Colon (tissue), 2 donors: ENCODE data around the gene NINL.
"Not testable (repeated sequence)": the region's sequence is repeated elsewhere in the genome, so short reads cannot be mapped to it uniquely, and the experiment has no call there.

Source experiments
- FAIRE-seq: peaks from 2 replicates; lab custom pipeline; 2012; peaks lifted over from hg19 to GRCh38; lab: Jason Lieb, UNC
- donor health status: control.
- donor health status: control.

NINL gene

DNA sequence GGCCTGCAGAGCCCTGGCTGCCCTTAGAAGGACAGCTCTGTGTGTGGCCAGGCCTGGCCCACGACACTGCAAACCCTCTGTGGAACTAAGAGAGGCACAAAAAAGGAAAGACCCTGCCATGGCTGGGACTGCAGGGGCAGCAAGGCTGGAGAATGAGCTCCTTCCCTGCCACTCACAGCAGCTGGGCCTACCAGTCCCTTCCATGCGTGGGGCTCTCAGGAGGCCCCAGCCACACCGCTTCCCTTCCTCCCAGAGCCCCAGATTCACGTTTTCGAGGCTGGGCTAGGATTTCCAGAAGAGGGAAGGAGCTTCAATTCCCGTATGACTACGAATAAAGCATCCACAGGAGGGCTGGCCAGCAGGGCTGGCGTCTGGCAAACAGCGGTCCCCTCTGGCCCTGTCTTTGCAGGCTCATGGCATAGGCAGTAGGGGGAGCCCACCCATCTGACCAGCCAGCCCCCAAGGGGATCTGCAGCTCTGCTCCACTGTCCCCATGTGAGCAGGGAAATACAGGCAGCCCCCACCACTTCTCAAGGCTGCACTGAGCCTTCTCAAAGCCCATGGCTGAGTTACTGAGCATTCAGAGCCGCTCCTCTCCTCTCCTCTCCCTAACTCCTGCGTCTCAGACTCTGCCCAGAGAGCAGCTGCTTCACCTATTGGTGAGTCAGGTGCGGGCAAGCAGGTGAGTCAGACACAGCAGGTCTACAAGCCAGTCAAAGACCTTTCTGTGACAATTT, 53.1 kb downstream of the NINL start:
- FAIRE-seq: no peak

DNA sequence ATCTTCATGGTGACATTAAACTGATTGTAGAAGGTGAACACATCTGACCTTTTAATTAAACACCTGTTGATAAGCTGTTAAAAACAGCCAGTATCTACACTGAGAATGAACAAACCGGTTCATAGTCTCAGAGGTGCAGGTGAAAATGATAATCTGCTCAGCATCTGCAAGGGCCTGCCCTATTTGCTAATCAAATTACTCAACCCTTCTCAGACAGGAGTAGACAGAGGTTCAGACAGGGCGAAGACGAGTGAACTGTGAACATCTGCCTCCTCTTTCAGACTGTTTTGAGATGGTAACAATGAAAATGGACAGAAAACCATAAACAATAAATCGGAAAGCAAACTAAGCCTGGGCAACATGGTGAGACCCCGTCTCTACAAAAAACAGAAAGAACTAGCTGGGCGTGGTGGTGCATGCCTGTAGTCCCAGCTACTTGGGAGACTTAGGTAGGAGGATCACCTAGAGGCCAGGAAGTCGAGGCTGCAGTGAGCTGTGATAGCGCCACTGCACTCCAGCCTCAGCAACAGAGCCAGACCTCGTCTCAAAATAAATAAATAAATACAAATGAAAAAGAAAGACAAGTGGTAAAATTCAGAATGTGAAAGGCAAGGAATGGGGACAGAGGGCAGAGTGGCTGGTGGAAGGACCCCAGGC, 55.9 kb downstream of the NINL start:
- no peak for FAIRE-seq

DNA sequence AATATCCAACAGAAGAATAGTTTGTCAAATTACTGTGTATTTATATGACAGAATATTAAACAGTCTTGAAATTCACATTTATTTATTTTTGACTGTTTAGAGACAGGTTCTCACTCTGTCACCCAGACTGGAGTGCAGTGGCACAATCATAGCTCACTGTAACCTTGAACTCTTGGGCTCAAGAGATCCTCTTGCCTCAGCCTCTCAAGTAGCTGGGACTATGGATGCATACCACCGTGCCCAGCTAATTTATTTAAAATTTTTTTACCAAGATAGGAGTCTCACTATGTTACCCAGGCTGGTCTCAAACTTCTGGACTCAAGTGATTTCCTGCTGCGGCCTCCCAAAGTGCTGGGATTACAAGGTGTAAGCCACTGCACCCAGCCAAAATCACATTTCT, 57.4 kb downstream of the NINL start:
- no peak for FAIRE-seq

DNA sequence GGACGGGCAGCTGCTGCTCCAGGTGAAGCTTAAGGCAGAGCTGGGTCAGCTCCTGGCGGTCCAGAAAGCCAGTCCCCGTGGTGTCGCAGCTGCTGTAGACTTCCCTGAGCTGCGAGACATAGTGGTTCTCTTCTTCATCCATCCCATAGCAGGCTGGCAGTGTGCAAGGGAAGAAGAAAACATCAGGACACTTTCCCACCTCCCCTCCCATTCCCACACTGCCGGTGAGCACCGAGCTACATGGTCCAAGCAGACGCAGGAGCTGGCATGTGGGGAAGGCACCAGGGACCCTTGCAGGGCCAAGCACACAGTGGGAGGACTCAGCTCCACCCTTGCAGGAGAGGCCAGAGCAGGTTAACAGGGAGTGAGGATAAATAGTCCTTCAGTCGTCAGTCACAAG, 58.9 kb downstream of the NINL start:
- FAIRE-seq: no peak

DNA sequence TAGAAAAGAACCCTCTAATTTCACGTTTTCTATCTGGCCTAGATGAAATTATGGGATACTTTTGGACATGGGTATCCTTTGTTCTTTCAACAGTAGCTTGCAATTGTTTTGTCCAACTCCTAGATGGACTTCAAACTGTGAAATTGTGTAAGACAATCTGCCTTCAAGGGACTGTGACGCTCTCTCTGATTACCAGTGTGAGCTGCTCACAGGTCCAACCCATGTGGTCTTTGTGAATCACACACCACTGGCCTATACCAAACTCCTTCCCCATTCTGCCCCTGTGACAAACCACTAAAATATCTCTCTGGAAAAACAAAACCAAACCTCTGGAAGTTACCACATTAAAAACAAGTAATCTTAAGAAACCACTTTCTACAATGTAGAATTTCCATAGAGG, 59.5 kb downstream of the NINL start:
- no peak for FAIRE-seq

DNA sequence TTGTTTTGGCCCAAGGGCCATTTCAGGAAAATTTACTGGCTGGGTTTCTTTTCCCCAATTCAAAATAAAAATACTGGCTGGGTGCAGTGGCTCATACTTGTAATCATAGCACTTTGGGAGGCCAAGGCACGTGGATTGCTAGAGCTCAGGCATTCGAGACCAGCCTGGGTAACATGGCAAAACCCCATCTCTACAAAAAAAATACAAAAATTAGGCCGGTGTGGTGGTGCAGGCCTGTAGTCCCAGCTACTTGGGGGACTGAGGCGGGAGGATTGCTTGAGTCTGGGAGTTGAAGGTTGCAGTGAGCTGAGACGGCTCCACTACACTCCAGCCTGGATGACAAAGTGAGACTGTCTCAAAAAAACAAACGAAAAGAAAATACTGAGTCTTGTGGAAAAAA, 60.0 kb downstream of the NINL start:
- FAIRE-seq: no peak

DNA sequence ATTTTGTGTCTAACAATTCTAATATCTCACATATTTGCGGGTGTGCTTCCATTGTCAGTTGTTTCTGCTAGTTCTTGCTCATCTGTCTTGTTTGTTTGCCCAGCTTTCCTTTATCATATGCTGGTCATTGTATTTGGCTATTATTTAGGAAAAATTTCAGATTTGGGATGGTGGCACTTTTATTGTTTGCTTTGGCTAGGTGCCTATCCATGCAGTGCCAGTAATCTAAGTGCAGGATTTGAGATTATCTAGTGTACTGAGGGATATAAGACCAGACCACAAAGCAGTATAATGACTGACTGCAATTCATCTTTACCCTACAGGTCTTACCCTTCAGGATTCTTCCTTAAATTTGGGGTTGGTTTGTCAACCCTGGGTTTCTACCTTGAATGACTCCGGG, 63.9 kb downstream of the NINL start:
- no peak for FAIRE-seq

DNA sequence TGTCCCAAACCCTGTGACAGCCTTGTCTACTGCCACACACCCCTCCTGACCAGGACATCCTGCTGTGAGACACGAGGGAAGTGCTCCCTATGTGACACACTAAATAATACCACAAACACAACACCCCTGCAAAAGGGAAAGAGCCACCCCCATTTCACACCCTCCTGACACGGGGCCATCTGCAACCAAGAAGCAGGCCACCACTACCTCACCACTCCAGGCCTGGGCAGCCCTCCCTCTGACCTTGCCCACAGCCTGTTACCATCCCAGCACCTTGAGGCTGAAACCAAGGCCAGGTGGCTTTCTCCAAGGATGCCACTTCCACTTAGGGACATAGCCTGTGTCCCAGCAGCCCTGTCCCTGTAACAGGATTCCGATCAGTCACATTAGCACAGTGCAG, 68.2 kb downstream of the NINL start:
- FAIRE-seq: no peak

DNA sequence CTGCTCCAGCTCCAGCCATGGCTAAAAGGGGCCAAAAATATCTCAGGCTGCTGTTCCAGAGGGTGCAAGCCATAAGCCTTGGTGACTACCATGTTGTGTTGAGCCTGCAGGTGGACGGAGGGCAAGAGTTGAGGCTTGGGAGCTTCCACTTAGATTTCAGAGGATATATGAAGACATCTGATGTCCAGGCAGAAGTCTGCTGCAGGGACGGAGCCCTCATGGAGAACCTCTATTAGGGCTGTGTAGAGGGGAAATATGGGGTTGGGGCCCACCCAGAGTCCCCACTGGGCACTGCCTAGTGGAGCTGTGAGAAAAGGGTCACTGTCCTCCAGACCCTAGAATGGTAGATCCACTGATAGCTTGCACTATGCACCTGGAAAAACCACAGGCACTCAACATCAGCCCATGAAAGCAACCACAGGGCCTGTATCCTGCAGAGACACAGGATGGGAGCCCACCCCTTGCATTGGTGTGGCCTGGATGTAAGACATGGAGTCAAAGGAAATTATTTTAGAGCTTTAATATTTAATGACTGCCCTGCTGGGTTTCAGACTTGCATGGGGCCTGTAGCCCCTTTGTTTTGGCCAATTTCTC, 70.5 kb downstream of the NINL start:
- no peak for FAIRE-seq

DNA sequence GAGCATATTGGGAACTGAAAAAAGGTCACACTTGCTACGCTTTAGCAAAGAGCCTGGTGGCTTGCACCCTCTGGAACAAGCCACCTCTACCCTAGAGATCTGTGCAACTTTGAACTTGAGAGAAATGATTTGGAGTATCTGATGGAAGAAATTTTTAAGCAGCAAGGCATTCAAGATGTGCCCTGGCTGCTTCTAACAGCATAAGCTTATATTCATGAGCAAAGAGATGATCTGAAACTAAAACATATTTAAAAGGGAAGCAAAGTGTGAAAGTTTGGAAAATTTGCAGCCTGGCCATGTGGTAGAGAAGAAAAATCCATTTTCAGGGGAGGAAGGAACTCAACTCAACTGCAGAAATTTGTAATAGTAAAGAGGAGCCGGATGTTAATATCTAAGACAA, 71.1 kb downstream of the NINL start:
- no peak for FAIRE-seq

DNA sequence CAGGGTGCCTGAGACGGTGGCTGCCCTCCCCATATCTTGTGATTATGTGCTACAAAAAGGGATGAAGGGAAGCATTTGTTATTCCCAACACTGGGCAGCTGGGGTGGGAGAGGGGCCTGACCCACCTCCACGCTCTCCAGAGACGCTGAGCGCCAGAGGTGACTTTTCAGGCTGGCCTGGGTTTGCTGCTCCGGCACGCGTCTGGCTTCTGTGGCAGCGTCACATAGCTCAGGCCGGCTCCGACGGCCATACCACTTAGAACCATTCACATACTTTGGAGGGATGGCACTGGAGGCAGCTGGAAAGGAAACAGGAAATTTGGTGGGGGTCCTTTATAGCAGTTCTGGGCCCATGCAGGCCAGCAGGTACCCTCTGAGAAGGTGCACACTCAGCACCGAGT, 72.6 kb downstream of the NINL start:
- FAIRE-seq: no peak

DNA sequence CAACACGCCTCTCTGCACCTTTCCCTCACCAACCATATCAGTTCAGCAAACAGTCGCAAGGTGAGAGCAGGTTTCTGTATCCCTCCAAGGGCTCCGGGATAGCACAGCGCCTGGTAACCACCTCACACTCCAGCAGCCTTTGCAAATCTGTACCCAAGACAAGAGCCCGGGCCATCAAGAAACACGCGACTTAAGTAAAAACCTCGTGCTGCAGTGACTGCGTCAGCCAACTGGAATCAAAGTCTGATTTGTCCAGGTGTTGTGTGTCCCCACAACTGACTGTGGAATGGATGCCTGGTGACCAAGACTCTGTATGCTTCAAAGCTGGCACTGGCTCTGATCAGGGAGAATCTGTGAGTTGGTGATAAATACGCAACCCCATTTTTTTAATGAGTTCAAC, 74.1 kb downstream of the NINL start:
- FAIRE-seq: no peak

DNA sequence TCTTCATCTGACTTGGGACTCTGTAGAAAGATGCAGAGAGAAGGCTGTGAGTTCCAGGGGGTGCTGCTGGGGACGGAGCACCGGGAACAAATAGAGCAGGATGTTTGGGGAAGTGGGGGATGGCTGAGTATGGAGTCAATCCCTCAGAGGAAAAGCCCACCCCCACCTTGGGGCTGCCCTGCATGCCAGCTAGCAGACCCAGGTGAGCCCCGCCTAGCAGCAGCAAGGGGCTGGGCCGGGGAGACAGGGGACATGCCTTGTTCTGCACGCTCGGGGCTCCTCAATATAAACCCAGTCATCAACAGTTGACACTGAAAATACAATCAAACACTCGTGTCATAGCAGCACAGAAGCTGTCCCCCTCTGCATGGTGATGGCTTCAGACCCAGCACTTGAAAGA, 74.6 kb downstream of the NINL start:
- FAIRE-seq: no peak

DNA sequence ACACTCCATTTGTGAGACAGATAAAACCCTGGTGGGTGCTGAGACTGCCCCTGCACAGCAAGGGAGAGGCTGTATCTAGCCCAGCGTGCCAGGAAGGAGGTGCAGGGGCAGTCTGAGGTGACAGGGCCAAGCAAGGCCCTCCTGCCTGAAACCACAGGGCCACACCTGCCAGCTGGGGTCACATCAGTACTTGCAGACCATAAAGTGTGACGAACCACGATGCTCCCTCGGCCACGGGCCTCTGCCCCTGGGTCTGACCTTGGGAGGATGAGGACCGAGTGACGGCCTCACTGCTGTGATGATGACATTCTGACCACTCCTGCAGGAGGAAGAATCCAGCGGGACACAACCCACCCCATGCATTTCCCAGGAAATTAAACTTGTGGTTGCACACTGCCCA, 75.1 kb downstream of the NINL start:
- FAIRE-seq: no peak

DNA sequence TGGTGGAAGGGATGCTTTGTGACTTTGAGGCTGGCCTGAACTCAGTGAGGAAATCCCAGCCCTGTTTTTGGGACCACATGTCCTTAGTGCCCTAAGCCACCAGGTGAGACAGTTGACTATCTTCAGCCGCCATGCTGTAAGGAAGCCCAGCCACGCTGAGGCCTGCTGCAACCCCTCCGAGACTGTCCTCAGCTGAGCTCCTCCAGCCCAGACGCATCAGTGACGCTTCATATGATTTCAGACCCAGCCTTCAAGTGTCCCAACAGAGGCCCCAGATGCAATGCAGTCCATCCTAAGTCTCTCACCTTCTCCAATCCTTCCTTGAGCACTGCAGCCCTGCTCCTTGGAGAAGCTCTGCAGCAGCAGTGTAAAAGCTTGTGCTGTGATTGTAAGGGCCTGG, 76.2 kb downstream of the NINL start:
- no peak for FAIRE-seq

DNA sequence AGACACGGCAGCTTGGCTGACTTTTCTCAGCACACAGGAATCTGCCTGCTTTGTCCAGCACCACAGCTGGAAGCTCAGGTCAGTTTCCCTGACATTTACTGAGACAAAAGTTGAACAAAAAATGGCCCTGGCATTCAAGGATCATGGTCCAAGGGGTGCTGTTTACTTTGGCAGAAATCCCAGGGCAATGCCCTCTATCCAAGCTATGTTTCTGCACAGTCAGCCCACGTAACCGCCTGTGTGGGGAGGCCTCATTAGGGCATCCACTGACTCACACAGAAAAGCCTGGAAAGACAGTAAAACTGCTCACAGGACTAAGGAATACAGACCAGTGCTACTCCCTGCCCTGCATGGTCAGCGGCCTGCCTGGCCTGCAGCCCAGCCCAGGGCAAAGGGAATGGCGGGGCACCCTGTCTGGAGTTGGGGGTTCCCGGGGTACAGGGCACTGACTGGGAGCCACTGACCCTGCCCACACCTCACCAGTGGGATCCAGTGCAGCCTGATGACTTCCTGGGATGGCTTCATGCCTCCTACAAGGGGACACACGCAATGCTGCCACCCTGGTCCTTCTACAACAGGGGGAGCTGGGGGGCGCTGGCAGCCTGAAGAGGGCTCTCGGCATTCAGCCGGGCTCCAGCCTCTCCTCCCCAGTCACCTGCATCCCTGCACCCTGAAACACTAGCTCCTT, 77.1 kb downstream of the NINL start:
- no peak for FAIRE-seq

DNA sequence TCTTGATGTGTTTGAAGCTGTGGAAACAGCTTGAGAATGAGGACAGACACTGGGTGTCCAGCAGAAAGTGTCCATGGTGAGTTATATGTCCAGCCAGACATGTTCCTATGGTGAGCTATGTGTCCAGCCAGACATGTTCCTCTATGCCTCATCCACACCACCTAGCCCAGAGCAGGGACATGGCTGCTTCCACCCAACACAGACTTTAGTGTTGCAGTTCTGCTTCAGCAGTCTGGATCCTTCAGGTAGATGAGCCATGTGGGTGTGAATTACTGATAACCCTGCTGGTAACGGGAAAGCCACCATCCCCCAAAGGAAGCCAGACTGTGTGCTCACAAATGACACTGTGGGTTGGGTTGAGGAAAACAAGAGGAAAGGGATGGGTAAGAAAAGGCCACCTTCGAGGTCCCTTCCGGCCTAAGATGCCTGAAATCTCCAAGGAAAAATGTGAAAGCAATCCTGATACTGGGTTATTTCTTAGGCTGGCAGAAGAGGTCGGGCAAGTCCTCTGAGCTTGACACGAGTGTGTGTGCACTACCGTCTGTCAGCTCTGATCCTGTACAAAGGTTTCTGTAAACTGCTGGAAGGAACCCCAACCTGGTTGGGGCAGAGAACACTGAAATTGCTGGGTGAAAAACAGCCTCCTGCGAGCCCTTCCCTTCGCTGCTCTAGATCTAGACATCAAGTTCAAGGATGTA, 77.8 kb downstream of the NINL start:
- FAIRE-seq: no peak

DNA sequence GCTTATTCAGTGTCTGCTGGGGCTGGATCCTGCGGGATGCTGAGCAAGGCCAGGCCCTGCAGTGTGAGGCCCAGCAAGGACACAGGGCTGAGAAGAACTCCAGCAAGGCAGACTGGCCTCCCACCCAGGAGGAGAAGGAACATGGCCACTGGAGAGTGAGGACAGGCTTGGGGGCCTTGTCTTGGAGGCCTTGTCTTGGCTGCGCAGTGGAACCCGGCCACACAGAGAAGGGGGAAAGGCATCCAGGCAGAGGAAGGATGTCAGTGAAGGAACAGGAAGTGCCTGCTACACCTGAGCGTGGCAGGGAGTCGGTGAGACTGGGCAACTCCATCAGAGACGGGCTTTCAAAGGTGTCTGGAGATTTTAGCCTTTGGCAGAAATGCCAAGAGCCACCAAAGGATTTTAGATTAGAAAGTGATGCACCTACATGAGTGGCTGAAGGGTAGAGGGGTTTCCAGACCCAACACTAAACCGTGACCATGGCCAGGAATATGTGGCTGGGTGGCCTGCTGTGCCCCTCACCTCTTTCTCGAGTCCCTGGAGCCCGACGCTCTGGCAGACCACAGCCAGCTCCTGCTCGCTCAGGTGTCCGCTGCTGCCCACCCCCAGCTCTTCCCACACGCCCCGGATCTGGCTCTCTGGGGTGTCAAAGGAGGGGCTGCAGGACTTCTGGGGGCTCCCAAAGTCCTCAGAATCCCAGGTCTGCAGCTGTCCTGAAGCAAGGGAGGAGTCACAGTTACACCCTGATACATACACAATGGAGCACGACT, 80.8 kb downstream of the NINL start:
- FAIRE-seq: no peak

DNA sequence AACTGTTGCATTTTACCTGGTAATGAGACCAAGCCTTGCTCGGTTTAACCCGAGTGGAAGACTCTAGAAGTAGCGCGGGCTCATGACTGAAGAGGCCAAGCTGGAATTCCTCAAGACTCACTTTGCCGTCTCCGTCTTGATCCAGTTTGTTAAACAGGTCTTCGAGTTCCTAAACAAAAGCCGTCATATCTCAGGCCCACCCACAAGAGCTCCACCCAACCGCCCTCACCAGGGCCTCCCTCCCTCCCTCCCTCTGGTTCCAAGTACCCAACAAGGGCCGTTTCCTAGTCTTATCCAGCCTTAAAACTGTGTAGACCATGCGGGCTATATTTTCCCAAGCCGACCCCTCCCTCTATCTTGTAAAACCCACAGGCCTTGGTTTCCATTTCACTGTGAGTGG, 81.4 kb downstream of the NINL start:
- FAIRE-seq: no peak

DNA sequence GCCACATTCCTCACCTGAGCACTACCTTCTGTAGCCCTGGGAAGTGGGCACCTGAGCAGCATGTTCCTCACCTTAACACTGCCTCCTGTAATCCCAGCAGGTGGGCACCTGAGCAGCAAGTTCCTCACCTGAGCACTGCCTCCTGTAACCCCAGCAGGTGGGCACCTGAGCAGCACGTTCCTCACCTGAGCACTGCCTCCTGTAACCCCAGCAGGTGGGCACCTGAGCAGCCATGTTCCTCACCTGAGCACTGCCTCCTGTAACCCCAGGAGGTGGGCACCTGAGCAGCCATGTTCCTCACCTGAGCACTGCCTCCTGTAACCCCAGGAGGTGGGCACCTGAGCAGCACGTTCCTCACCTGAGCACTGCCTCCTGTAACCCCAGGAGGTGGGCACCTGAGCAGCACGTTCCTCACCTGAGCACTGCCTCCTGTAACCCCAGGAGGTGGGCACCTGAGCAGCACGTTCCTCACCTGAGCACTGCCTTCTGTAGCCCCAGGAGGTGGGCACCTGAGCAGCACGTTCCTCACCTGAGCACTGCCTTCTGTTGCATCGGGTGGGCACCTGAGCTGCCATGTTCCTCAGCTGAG, 82.2 kb downstream of the NINL start:
- not testable (repeated sequence) for FAIRE-seq

DNA sequence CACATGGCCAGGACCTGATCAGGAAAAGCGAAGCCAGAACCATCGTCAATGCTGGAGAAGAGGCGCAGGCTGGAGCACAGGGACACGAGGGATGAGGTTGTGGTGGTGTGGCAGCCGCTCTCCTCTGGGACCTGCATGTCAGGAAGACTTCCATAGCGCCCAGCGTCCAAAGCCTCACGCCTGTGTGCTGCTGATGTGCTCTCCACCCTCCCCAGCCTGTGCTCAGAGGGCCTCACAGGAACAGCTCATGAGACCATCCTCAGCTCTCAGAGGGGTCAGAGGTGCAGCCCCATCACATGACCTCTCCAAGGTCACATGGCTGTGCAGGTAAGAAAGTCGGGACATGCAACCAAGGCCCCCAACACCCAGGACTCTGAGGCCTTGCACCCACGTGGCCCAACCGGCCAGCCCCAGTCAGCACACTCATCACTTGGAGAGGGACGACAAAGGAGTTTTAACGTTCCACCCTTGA, 84.4 kb downstream of the NINL start:
- FAIRE-seq: no peak
